Natural killer cell (primary cell): ENCODE measurements around the gene NUDT3. TPM values are rescaled to one million over a fixed set of nuclear protein-coding genes. Genes with fewer than 3 reads are reported as not detected.
"Not testable (repeated sequence)": the region's sequence is repeated elsewhere in the genome, so short reads cannot be mapped to it uniquely, and the experiment has no call there.

Experiments
- ATAC-seq, 3 donors: fragments of 150-1000 bp in 2 of 3; fragments of 200-7000 bp in 1 of 3; cut with Tn5 transposase; 1 replicate in 1 of 3; 2 replicates in 2 of 3; pipeline ENCODE4 v1.10.0; 2021; ENCODE audit warnings: mild to moderate bottlenecking in 2 of 3, moderate library complexity in 2 of 3
- DNase-seq, 2 donors: peaks; one replicate each; pipeline versions ENCODE4 v3.0.0 to v3.0.0-alpha.2; 2013 to 2021; ENCODE audit warnings: mixed read lengths in 1 of 2
- H3K27ac ChIP-seq: one replicate; pipeline ENCODE4 v1.5.1; 2013; ENCODE audit warnings: mild to moderate bottlenecking, low read length
- H3K27me3 ChIP-seq: one replicate; pipeline ENCODE4 v1.6.1; 2013; ENCODE audit warnings: low read length; ENCODE audit not compliant: control insufficient read depth, insufficient read depth
- H3K36me3 ChIP-seq: one replicate; pipeline ENCODE4 v1.6.1; 2013; ENCODE audit warnings: low read length; ENCODE audit not compliant: control insufficient read depth, insufficient read depth
- H3K4me1 ChIP-seq: one replicate; pipeline ENCODE4 v1.6.1; 2013; ENCODE audit warnings: low read length; ENCODE audit not compliant: control insufficient read depth, insufficient read depth
- H3K4me3 ChIP-seq: one replicate; pipeline ENCODE4 v1.5.1; 2013; ENCODE audit warnings: low read length
- H3K9me3 ChIP-seq: one replicate; pipeline ENCODE4 v1.6.1; 2013; ENCODE audit warnings: low read length; ENCODE audit not compliant: control insufficient read depth, insufficient read depth
- H3K27ac Mint-ChIP-seq, 2 donors: one replicate each; pipeline ENCODE4 v1.8.0; 2022; ENCODE audit warnings: mild to moderate bottlenecking in 2 of 2, mixed read lengths in 2 of 2, moderate library complexity in 1 of 2
- H3K27me3 Mint-ChIP-seq, 2 donors: one replicate each; pipeline ENCODE4 v1.8.0; 2022; ENCODE audit warnings: low read depth in 2 of 2, mixed read lengths in 2 of 2
- H3K36me3 Mint-ChIP-seq: one replicate; pipeline ENCODE4 v1.8.0; 2022; ENCODE audit warnings: mixed read lengths
- H3K4me1 Mint-ChIP-seq, 2 donors: one replicate each; pipeline ENCODE4 v1.8.0; 2022; ENCODE audit warnings: mixed read lengths in 2 of 2
- H3K4me3 Mint-ChIP-seq: one replicate; pipeline ENCODE4 v1.8.0; 2022; ENCODE audit warnings: mild to moderate bottlenecking, moderate library complexity, mixed read lengths
- H3K9me3 Mint-ChIP-seq, 2 donors: one replicate each; pipeline ENCODE4 v1.8.0; 2022; ENCODE audit warnings: mixed read lengths in 2 of 2
- CTCF ChIP-seq: fragments of 200-600 bp; IDR thresholded peaks from one replicate; pipeline ENCODE4 v1.8.0; 2022; ENCODE audit warnings: antibody characterized with exemption
- WGBS: methylation state at CpG from one replicate; pipeline ENCODE4 v1.1.7; 2013; ENCODE audit warnings: missing lambda C conversion rate; ENCODE audit not compliant: insufficient coverage; 5-methylcytosine and 5-hydroxymethylcytosine counted together
- intact Hi-C: fragments of 100-400 bp; cut with micrococcal nuclease; formaldehyde crosslinking; loops from one replicate; pipeline ENCODE4 v1.14.2; 2022
- total RNA-seq, 4 donors: library from RNA; stranded (reverse); fragments of 120-200 nt in 1 of 4; gene quantifications; one replicate each; pipeline versions ENCODE4 v1.2.3 to v1.2.4, GENCODE V29; 2013 to 2022

NUDT3 gene
- total RNA-seq, 3 donors from 2014 or later (not counting 1 experiment from before 2014, with no cell fraction given) = 22.0 to 26.3 (median 26.1) TPM

GRCh38 chr6:34333858-34334257 is 58.6 kb downstream of the NUDT3 start:
- Histone ChIP-seq H3K4me3 (no peak overlapping the region), H3K36me3 (no peaks in the 10 kb centered on the region), H3K27ac (no peak overlapping the region), H3K27me3 (no peaks in the 10 kb centered on the region), H3K9me3 (no peaks in the 10 kb centered on the region), H3K4me1 (no peaks in the 10 kb centered on the region)
- Mint-ChIP-seq H3K4me3 (no peak overlapping the region), H3K27me3 (no peaks in the 10 kb centered on the region), H3K27ac (no peak overlapping the region), H3K36me3 (no peaks in the 10 kb centered on the region), H3K4me1 (peaks cover 26 to 32% of the 10 kb centered on the region in 2 donors), H3K9me3 (no peaks in the 10 kb centered on the region)
- no peak for DNase-seq
- no peak for ATAC-seq
- intact Hi-C loops = no loop called here
- no peak for TF ChIP-seq CTCF
- 92% methylated on average over 6 of the region's 6 CpGs for WGBS

- no peak for TF ChIP-seq CTCF
- Mint-ChIP-seq H3K9me3 (no peaks in the 10 kb centered on the region), H3K4me3 (no peak overlapping the region), H3K36me3 (no peaks in the 10 kb centered on the region), H3K27me3 (no peaks in the 10 kb centered on the region), H3K4me1 (peaks cover 16 to 19% of the 10 kb centered on the region in 2 donors), H3K27ac (peak overlapping the region in 1 of 2 donors; percentile 49)
- DNase-seq (no peak), ATAC-seq (no peak)
- H3K27ac ChIP-seq = no peak overlapping the region
- no peak overlapping the region for H3K4me3 ChIP-seq
- whole genome bisulfite sequencing = 68% methylated on average over 3 of the region's 6 CpGs
- no peaks in the 10 kb centered on the region for H3K27me3 ChIP-seq
- intact Hi-C loops = no loop called here
- H3K4me1 ChIP-seq = no peaks in the 10 kb centered on the region
- H3K36me3 ChIP-seq = no peaks in the 10 kb centered on the region
- no peaks in the 10 kb centered on the region for H3K9me3 ChIP-seq
Observed at GRCh38 chr6:34332251-34333198, 59.9 kb downstream of the NUDT3 start.

GRCh38 chr6:34331371-34332050 is 61.0 kb downstream of the NUDT3 start:
- Histone ChIP-seq H3K27ac (no peak overlapping the region), H3K9me3 (no peaks in the 10 kb centered on the region), H3K36me3 (no peaks in the 10 kb centered on the region), H3K27me3 (no peaks in the 10 kb centered on the region), H3K4me1 (no peaks in the 10 kb centered on the region), H3K4me3 (no peak overlapping the region)
- Mint-ChIP-seq H3K27me3 (no peaks in the 10 kb centered on the region), H3K9me3 (no peaks in the 10 kb centered on the region), H3K27ac (no peak overlapping the region), H3K4me1 (peaks cover 9 to 14% of the 10 kb centered on the region in 2 donors), H3K4me3 (no peak overlapping the region), H3K36me3 (no peaks in the 10 kb centered on the region)
- intact Hi-C loops = no loop called here
- DNase-seq (no peak), ATAC-seq (no peak)
- 77% methylated on average over 5 of the region's 7 CpGs for WGBS
- no peak for TF ChIP-seq CTCF

GRCh38 chr6:34329814-34330213 is 62.7 kb downstream of the NUDT3 start:
- H3K4me3 Mint-ChIP-seq, H3K27ac Mint-ChIP-seq, H3K36me3 ChIP-seq, H3K27ac ChIP-seq, H3K4me1 ChIP-seq, ATAC-seq, H3K9me3 Mint-ChIP-seq, H3K4me3 ChIP-seq, H3K27me3 ChIP-seq, intact Hi-C loops, H3K36me3 Mint-ChIP-seq, H3K27me3 Mint-ChIP-seq, H3K9me3 ChIP-seq, DNase-seq: not testable (repeated sequence)
- H3K4me1 Mint-ChIP-seq = peaks cover 9 to 14% of the 10 kb centered on the region in 2 donors
- WGBS = no CpG with 5 or more reads among the region's 3 CpGs
